K562 (cell line): ENCODE data around the gene TAF3. TPM values are rescaled to one million over a fixed set of nuclear protein-coding genes. Genes with fewer than 3 reads are reported as not detected.

Source experiments
- ATAC-seq: fragments of 200-7000 bp; cut with Tn5 transposase; 3 replicates; pipeline ENCODE4 v1.9.1; 2020; ENCODE audit warnings: moderate library complexity
- BruUV-seq: library from RNA; stranded (reverse); fragments of 400-500 nt; replicated peaks from 2 replicates; lab custom pipeline; 2021; lab: Mats Ljungman, UMichigan
- CTCF ChIA-PET: fragments of 300-600 bp; formaldehyde crosslinking; extraction: SDS; loops from one replicate; lab custom pipeline; 2021; ENCODE audit warnings: low intra/inter-chr PET ratio; lab: Yijun Ruan, JAX
- POLR2A ChIA-PET: fragments of 300-600, 350-650 bp; sonication (Branson Sonifier 250); formaldehyde crosslinking; extraction: SDS; loops from one replicate; lab custom pipeline; 2021; ENCODE audit warnings: antibody characterized with exemption, inconsistent platforms; lab: Yijun Ruan, JAX
- DNase-seq, 4 experiments: peaks; one replicate each; pipeline versions ENCODE4 v3.0.0 to v3.0.0-alpha.2; 2011 to 2018; ENCODE audit warnings: low spot score in 3 of 4, mixed read lengths in 3 of 4; ENCODE audit errors: extremely low read depth in 1 of 4
- FAIRE-seq: peaks from 2 replicates; lab custom pipeline; 2011; peaks lifted over from hg19 to GRCh38; lab: Jason Lieb, UNC
- H2AFZ ChIP-seq: 2 replicates; pipeline ENCODE4 v1.6.0; 2011; ENCODE audit warnings: low read depth, low read length, control low read depth, inconsistent platforms
- H3K27ac ChIP-seq: fragments of 200-600 bp; 3 replicates; pipeline ENCODE4 v1.8.0; 2011; ENCODE audit warnings: low read depth, mild to moderate bottlenecking, control low read depth, inconsistent platforms, low read length, moderate library complexity, mixed read lengths; ENCODE audit errors: extremely low read depth
- H3K27me3 ChIP-seq, 2 experiments: fragments of 300-600 bp in 1 of 2; 2 replicates in 1 of 2; 3 replicates in 1 of 2; pipeline versions ENCODE4 v1.6.0 to v1.8.0; 2011; ENCODE audit warnings: inconsistent platforms in 2 of 2, low read length in 2 of 2, mild to moderate bottlenecking in 1 of 2, mixed read lengths in 1 of 2, moderate library complexity in 1 of 2; ENCODE audit not compliant: control insufficient read depth in 2 of 2, insufficient read depth in 2 of 2
- H3K36me3 ChIP-seq: fragments of 300-600 bp; 3 replicates; pipeline ENCODE4 v1.8.0; 2011; ENCODE audit warnings: mild to moderate bottlenecking, low read length, inconsistent platforms; ENCODE audit not compliant: control insufficient read depth, insufficient read depth
- H3K4me1 ChIP-seq, 2 experiments: fragments of 200-600 bp in 1 of 2; replicated peaks in 1 of 2; 2 replicates in 1 of 2; 3 replicates in 1 of 2; pipeline versions ENCODE4 v1.5.1 to v1.8.0; 2011; ENCODE audit warnings: inconsistent platforms in 2 of 2, low read length in 2 of 2, mild to moderate bottlenecking in 1 of 2, mixed read lengths in 1 of 2, moderate library complexity in 1 of 2; ENCODE audit not compliant: control insufficient read depth in 2 of 2, insufficient read depth in 2 of 2
- H3K4me2 ChIP-seq: 2 replicates; pipeline ENCODE4 v1.6.1; 2011; ENCODE audit warnings: low read length, control low read depth, inconsistent platforms, mixed read lengths; ENCODE audit not compliant: insufficient read depth
- H3K4me3 ChIP-seq: fragments of 200-600 bp; sonication (generic), shearing (Covaris generic); 2 replicates; pipeline ENCODE4 v1.5.1; 2016; ENCODE audit warnings: control low read depth, inconsistent platforms
- H3K79me2 ChIP-seq: fragments of 200-600 bp; 3 replicates; pipeline ENCODE4 v1.8.0; 2011; ENCODE audit warnings: low read length, inconsistent platforms; ENCODE audit not compliant: control insufficient read depth, insufficient read depth
- H3K9ac ChIP-seq, 2 experiments: 2 replicates each; pipeline versions ENCODE4 v1.6.0 to v1.6.1; 2011; ENCODE audit warnings: low read depth in 2 of 2, low read length in 2 of 2, control low read depth in 1 of 2, inconsistent platforms in 1 of 2, mild to moderate bottlenecking in 1 of 2, mixed read lengths in 1 of 2; ENCODE audit not compliant: insufficient read depth in 1 of 2
- H3K9me1 ChIP-seq: one replicate; pipeline ENCODE4 v1.6.0; 2011; ENCODE audit warnings: inconsistent platforms, mild to moderate bottlenecking, low read length, moderate library complexity; ENCODE audit not compliant: control insufficient read depth, insufficient read depth
- H3K9me3 ChIP-seq: replicated peaks from 2 replicates; pipeline ENCODE4 v1.5.1; 2011; ENCODE audit warnings: low read depth, low read length, inconsistent platforms; ENCODE audit not compliant: control insufficient read depth, insufficient read depth
- H4K20me1 ChIP-seq: replicated peaks from 2 replicates; pipeline ENCODE4 v1.6.1; 2011; ENCODE audit warnings: low read length, inconsistent platforms, mixed read lengths; ENCODE audit not compliant: control insufficient read depth, insufficient read depth
- CEBPG ChIP-seq, 3 experiments: fragments of 200-800 bp in 1 of 3; sonication (Bioruptor generic) in 1 of 3; sonication (generic) in 1 of 3; formaldehyde crosslinking in 1 of 3; IDR thresholded peaks in 2 of 3; conservative IDR thresholded peaks in 1 of 3; 2 replicates each; pipeline versions ENCODE4 v1.6.1 to v1.8.0; 2016 to 2022; ENCODE audit warnings: missing compliant biosample characterization in 2 of 3, missing genetic modification characterization in 2 of 3, mild to moderate bottlenecking in 1 of 3, missing genetic modification reagents in 1 of 3
- CTCF ChIP-seq, 3 experiments: IDR thresholded peaks in 2 of 3; conservative IDR thresholded peaks in 1 of 3; 2 replicates each; pipeline ENCODE4 v1.5.1; 2011 to 2012; ENCODE audit warnings: low read length in 3 of 3, mild to moderate bottlenecking in 3 of 3, control low read depth in 2 of 3, improper control_type of control experiment in 1 of 3, inconsistent platforms in 1 of 3, low read depth in 1 of 3, mixed read lengths in 1 of 3, moderate library complexity in 1 of 3; ENCODE audit not compliant: insufficient read depth in 2 of 3
- EGR1 ChIP-seq: fragments of 450-650 bp; conservative IDR thresholded peaks from 2 replicates; pipeline ENCODE4 v1.6.1; 2017; ENCODE audit warnings: mild to moderate bottlenecking
- EHMT2 ChIP-seq: fragments of 450-650 bp; IDR thresholded peaks from 2 replicates; pipeline ENCODE4 v1.6.1; 2018; ENCODE audit warnings: antibody characterized with exemption
- MEF2D ChIP-seq: conservative IDR thresholded peaks from 2 replicates; pipeline ENCODE4 v1.6.1; 2016; ENCODE audit warnings: low read depth, missing genetic modification characterization, missing compliant biosample characterization
- PHF20 ChIP-seq: fragments of 450-650 bp; IDR thresholded peaks from 2 replicates; pipeline ENCODE4 v1.6.1; 2018; ENCODE audit not compliant: partially characterized antibody
- PHF21A ChIP-seq: fragments of 450-650 bp; IDR thresholded peaks from 2 replicates; pipeline ENCODE4 v1.6.1; 2017; ENCODE audit warnings: low read depth, borderline replicate concordance
- POLR2AphosphoS5 ChIP-seq: IDR thresholded peaks from 2 replicates; pipeline ENCODE4 v1.6.1; 2011; ENCODE audit warnings: mild to moderate bottlenecking, low read depth, low read length, moderate library complexity; ENCODE audit not compliant: control insufficient read depth, insufficient read depth
- ZNF512 ChIP-seq: IDR thresholded peaks from 2 replicates; pipeline ENCODE4 v1.6.1; 2016; ENCODE audit warnings: missing genetic modification characterization, missing compliant biosample characterization
- ZNF717 ChIP-seq: fragments of 250-450 bp; sonication (Bioruptor Pico); IDR thresholded peaks from 2 replicates; pipeline ENCODE4 v1.5.0; 2021
- WGBS: fragments of 100-300 bp; shearing (Covaris generic); methylation state at CpG from one replicate; pipeline ENCODE4 v1.1.6; 2016; ENCODE audit warnings: low coverage, mixed read lengths; ENCODE audit not compliant: insufficient coverage; ENCODE audit errors: missing lambda C conversion rate; 5-methylcytosine and 5-hydroxymethylcytosine counted together
- in situ Hi-C: fragments of 300-500 bp; cut with MboI; formaldehyde crosslinking; loops from 4 replicates; pipeline ENCODE4 v1.15.0; 2018; ENCODE audit warnings: inconsistent platforms, mixed read lengths
- intact Hi-C: fragments of 100-400 bp; cut with micrococcal nuclease; formaldehyde crosslinking; loops from 2 replicates; pipeline ENCODE4 v1.14.2; 2022
- polyA plus RNA-seq, 8 experiments: library from polyadenylated mRNA; depleted of rRNA in 4 of 8; stranded (reverse) in 5 of 8; unstranded in 3 of 8; fragments of >200 nt; fragmentation: Nextera tagmentation in 2 of 8; fragmentation: Illumina TruSeq in 1 of 8; extraction: Ambion mirVana in 2 of 8; extraction: Trizol in 1 of 8; gene quantifications; 2 replicates each; pipeline versions ENCODE4 v1.2.1 to v1.2.3, GENCODE V29; 2011 to 2014; ENCODE audit warnings: inconsistent platforms in 1 of 8, missing spikeins in 1 of 8
- total RNA-seq, 7 experiments: library from RNA; depleted of rRNA in 6 of 7; stranded (reverse); fragments of >200 nt in 6 of 7; fragmentation: Illumina TruSeq in 2 of 7; extraction: Trizol in 2 of 7; gene quantifications; 2 replicates each; pipeline versions ENCODE4 v1.2.1 to v1.2.3, GENCODE V29; 2011 to 2021; ENCODE audit warnings: low replicate concordance in 1 of 7
- TF ChIP-seq, protein P1 (sequence below): sonication (generic); formaldehyde crosslinking; IDR thresholded peaks from 2 replicates; pipeline ENCODE4 v1.5.0; 2020; ENCODE audit warnings: missing genetic modification reagents

The TAF3 gene
- total and polyA plus RNA-seq, 9 of the 15 experiments (the other 6 are each of a cell fraction or from before 2014, with no cell fraction given) = 1.5 to 9.9 (median 4.1) TPM

- H3K9ac ChIP-seq = no peak overlapping the region
- H3K27me3 ChIP-seq = no peaks in the 10 kb centered on the region
- CTCF ChIA-PET = no interaction called here
- POLR2A ChIA-PET = interaction anchor here (1.7 kb wide), 1 partner anchor 10 kb away, joined by 4 read pairs; no protein-coding TSS in a partner anchor
- in situ Hi-C loops (no loop called here), intact Hi-C loops (no loop called here)
- H4K20me1 ChIP-seq = no peaks in the 10 kb centered on the region
- H3K79me2 ChIP-seq = no peaks in the 10 kb centered on the region
- H3K36me3 ChIP-seq = peaks cover 12% of the 10 kb centered on the region; the same call in 2 of the 3 replicates
- TF ChIP-seq ZNF717 (no peak), MEF2D (tag) (no peak), PHF21A (no peak), ZNF512 (tag) (peak; percentile 93), CEBPG (CRISPR knock-in tag; IDR thresholded peaks at IDR 0.05) (no peak), CEBPG (tag; conservative IDR thresholded peaks at IDR 0.05 in 1 of 2, IDR thresholded peaks at IDR 0.05 in 1 of 2) (no peak), POLR2AphosphoS5 (no peak), CTCF (IDR thresholded peaks at IDR 0.05 in 2 of 3, conservative IDR thresholded peaks at IDR 0.05 in 1 of 3; ENCODE audit: insufficient read depth in 2 of 3, low read depth in 1 of 3, low read length in 3 of 3) (no peak), EGR1 (no peak), PHF20 (no peak), EHMT2 (0 out of 2 replicates have a peak, but pooled peaks have one; percentile 8)
- TF ChIP-seq, protein P1, sequence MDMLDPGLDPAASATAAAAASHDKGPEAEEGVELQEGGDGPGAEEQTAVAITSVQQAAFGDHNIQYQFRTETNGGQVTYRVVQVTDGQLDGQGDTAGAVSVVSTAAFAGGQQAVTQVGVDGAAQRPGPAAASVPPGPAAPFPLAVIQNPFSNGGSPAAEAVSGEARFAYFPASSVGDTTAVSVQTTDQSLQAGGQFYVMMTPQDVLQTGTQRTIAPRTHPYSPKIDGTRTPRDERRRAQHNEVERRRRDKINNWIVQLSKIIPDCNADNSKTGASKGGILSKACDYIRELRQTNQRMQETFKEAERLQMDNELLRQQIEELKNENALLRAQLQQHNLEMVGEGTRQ = no peak
- no peak overlapping the region for H2AFZ ChIP-seq
- no peak overlapping the region for H3K4me3 ChIP-seq
- DNase-seq (no peak), ATAC-seq (no peak), FAIRE-seq (no peak)
- H3K27ac ChIP-seq = no peak overlapping the region
- H3K9me3 ChIP-seq = no peaks in the 10 kb centered on the region
- no peaks in the 10 kb centered on the region for H3K9me1 ChIP-seq
- H3K4me2 ChIP-seq = no peak overlapping the region
- 20% methylated on average over 1 of the region's 2 CpGs for WGBS
- no TSS peak for BruUV-seq
- peaks cover 0 to 13% of the 10 kb centered on the region in 2 experiments; a peak in 4 of 5 replicates for H3K4me1 ChIP-seq
These were observed 147.2 kb downstream of the TAF3 start for GRCh38 chr10:7965457-7965856.
